Stimulated activated CD8-positive, alpha-beta memory T cell treated with anti-CD3 and anti-CD28 coated beads, Interleukin-7, amount 100 ng/mL, for 4 hours (primary cell): ENCODE data around the gene DOK7.
A peak's percentile ranks its signal among the peaks of the same experiment; 100 is the strongest.
"Not testable (repeated sequence)": the region's sequence is repeated elsewhere in the genome, so short reads cannot be mapped to it uniquely, and the experiment has no call there.

Experiments used
- DNase-seq, 2 donors: peaks; one replicate each; pipeline ENCODE4 v3.0.0-alpha.2; 2020; ENCODE audit warnings: low read depth in 2 of 2

Gene DOK7

DNA sequence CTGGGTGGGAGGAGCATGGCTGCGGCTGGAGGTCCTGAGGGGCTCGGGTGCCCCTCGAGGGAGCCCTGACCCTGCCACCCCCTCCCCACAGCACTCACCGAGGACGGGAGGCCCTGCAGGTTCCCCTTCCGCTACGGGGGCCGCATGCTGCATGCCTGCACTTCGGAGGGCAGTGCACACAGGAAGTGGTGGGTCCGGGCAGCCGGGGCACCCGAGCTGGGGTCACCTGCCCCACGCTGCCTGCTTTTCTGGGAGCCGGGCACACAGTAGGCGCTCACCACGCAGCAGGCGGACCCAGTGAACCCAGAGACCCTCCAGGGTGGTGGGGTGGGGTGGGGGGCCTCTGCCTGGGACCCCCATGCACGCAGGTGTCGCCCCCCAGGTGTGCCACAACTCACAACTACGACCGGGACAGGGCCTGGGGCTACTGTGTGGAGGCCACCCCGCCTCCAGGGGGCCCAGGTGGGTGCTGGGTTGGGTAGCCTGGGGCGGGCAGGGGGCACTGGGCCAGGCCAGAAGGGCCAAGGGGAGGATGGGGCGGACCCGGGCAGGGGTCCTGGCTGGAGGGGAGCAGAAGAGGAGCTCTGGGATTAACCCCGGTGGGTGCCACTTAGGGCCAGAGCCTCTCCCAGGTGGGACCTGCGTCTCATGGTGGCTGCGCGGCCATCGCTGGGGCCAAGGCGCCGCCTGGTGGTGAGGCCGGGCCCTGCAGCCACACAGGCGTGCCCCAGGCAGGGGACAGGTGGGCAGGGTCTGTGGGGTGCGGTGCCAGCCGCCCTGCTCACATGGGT is 20.0 kb upstream of the DOK7 start:
- peak; percentile 4 to 25 for DNase-seq

- no peak for DNase-seq
These were observed 19.3 kb upstream of the DOK7 start for GRCh38 chr4:3443750-3444309.

DNA sequence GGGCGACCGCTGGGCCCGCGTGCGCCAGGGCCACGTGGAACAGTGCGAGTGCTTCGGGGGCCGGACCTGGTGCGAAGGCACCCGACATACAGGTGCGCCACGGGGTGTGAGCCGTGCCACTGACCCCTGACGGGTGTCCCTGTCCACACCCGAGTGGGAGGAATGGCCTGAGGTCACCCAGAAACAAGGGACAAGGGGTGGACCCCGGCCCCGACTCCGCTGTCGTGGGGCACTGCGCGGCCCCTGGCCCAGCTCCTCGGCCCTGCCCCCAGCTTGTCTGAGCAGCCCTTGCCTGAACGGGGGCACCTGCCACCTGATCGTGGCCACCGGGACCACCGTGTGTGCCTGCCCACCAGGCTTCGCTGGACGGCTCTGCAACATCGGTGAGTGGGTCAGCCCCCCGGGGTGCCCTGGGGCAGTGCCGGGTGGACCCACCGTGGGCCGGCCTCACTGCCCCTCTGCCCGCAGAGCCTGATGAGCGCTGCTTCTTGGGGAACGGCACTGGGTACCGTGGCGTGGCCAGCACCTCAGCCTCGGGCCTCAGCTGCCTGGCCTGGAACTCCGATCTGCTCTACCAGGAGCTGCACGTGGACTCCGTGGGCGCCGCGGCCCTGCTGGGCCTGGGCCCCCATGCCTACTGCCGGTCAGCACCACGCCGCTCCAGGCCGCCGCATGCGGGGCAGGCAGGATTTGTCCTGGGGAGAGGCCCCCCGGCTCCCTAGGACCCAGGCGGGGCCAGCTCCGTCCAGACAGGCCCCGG is 18.6 kb upstream of the DOK7 start:
- no peak for DNase-seq

- DNase-seq: no peak
These were observed 17.8 kb upstream of the DOK7 start for GRCh38 chr4:3445111-3445820.

DNA sequence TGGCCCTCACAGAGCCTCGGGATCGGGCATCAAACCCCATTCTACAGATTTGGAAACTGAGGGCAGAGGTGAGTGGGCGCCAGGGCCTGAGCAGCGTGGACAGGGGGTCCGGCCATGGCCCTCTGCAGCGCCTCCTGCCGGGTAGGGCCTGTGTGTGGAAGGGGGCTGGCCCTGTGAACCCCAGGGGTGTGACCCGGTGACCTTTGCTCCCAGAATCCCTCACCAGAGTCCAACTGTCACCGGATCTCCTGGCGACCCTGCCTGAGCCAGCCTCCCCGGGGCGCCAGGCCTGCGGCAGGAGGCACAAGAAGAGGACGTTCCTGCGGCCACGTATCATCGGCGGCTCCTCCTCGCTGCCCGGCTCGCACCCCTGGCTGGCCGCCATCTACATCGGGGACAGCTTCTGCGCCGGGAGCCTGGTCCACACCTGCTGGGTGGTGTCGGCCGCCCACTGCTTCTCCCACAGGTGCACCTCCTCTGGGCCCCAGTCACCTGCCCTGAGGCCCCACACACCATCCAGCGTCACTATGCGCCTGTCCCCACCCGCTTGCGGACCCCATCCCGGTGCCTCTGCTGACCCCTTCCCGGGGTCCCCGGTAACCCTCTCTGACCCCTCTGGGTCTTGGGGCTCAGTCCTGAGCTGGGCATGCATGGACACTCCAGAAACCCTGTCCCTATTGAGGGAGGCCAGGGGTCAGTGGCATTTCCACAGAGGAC is 17.1 kb upstream of the DOK7 start:
- DNase-seq: no peak

DNA sequence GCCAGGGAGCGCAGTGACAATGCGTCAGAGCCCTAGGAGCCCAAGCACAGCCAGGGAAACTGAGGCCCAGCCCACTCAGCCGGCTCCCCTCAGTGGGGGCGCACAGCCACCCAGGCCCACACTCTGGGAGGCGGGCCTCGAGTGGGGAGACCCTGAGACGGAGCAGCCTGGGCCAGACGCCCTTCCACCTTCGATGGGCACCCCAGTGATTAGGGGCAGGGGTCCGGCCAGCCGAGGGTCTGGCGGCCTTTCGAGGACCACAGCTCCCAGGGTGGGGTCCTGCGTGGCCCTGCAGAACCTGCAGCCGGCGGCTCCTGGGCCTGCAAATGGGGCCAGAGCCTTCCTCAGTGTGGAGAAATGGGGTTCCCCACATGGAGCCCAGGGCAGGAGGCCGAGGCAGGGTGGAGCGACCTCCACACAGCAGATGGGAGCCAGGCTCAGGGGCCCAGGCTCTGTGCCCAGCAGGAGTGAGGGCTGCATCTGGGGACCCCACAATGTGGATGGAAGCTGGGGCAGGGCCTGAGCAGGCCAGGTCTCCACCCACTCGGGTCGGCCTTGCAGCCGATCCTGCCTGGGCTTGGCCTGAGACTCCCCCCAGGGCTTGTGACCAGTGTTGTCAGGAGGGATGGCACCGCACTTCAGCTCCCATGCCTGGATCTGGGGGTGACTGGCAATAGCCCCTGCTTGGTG is 16.3 kb upstream of the DOK7 start:
- DNase-seq: no peak

- no peak for DNase-seq
These were observed 15.4 kb upstream of the DOK7 start for GRCh38 chr4:3447431-3448395.

DNA sequence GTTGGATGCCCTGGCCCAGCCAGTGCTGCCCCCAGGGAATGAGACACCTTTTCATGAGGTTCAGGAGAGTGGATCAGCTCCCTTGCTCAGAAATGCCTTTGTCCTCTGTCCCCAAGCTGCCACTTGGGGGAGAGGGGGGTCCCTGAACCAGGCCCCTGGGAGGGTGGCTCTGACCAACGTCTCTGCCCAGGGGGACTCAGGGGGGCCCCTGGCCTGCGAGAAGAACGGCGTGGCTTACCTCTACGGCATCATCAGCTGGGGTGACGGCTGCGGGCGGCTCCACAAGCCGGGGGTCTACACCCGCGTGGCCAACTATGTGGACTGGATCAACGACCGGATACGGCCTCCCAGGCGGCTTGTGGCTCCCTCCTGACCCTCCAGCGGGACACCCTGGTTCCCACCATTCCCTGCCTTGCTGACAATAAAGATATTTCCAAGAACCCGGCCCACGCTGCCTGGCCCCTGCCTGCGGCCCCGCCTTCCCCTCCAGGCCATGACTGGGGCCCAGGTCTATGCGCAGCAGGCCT is 14.0 kb upstream of the DOK7 start:
- no peak for DNase-seq

- no peak for DNase-seq
These were observed 13.3 kb upstream of the DOK7 start for GRCh38 chr4:3449574-3450534.

DNA sequence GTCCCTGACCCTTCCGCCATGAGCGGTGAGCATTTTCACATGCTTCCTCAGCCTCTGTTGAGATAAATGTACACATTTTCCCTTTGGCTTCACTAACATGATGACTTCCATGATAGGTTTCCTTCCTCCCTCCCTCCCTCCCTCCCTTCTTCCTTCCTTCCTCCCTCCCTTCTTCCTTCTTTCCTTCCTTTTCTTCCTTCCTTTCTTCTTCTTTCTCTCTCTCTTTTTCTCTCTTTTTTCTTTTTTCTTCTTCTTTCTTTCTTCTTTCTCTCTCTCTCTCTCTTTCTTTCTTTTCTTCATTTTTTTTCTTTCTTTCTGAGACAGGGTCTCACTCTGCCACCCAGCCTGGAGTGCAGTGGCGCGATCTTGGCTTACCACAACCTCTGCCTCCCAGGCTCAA is 12.5 kb upstream of the DOK7 start:
- no peak for DNase-seq

DNA sequence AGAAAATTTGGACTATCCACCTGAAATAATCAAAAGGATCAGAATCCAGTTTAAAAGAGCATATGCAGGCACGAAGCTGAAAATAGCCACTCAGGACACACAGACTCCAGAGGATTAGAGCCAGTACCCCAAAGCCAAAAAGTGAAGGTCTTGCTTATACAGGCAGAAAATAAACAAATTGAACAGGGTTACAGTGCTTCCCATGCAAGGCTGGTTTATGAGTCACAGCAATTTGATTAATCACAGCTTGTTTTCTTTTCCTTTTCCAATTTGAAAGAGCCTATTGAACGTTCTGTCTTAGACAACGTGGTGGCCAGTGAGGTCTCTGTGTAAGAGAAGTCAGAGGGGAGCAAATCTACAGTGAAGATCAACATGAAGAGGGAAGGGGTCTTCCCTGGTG is 11.2 kb upstream of the DOK7 start:
- DNase-seq: no peak

DNA sequence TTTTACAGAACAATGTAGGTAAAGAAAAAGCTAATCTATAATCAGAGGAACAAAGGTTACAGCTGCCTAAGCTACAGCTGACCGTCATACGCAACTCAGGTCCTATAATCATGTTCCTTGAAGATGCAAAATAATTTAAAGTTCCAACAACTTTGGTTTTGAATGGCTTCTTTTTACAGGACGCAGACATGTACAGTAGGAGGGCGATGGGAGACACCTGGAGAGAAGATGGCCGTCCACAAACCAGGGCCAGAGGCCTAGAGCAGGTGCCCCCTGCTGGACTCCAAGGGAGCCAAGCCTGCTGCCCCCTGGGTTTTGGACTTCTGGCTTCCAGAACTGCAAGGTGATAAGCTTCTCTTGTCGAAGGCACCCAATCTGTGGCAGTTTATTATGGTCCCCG is 10.7 kb upstream of the DOK7 start:
- no peak for DNase-seq

DNA sequence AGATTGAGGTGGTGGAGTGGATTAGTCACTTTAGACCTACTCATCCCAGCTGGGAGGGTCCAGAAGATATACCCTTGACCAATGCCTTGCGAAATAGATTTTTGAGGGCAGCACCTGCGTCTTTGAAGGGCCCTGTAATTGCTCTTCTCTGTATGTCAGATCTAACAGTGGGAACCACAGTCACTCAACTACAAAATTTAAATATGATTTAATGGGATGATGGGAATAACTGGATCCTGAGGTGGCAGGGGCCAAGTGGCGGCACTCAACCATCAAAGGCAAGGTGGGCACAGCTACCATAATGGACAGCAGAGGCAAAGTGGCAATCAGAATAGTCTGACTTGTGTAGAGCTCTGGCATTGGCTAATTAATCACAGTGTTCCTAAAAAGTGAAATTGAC is 7.5 kb upstream of the DOK7 start:
- not testable (repeated sequence) for DNase-seq

DNA sequence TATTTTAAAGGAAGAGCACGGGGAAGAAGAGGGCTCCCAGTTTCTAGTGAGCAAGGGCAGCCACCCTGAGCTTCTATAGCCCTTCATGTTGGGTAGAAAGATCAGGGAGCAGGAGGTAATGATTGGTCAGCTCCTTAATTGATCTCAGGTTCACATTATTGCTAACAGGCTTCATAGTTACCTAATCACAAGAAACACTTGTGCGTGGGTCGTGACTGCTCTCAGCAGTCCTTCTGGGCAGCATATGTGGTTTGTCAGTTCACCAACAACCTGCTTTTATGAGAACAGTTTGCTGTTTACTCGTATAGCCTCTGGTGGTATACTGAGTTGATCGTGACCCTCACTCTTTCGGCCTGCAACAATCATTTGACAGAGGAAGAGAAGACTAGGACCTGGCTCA is 4.7 kb upstream of the DOK7 start:
- no peak for DNase-seq

GRCh38 chr4:3459156-3459555 is 4.0 kb upstream of the DOK7 start:
- DNase-seq: not testable (repeated sequence)

DNA sequence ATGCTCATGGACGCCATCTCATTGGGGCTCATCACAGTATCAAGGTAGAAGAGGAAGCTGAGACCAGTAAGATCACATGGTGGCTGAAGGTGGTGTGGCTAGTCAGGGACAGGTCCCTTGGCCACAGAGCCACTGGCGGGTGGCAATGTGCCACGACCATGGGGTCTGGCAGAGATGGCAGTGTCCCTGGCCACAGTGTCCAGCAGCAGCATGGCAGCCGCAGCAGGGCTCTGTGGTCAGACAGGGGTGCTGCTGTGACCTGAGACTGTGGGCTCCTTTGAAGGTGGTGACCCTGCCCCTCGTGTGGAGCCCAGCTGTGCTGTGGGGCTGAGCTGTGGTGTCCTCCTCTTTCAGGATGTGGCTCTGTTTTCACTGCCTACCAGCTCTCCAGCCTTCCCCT is 2.2 kb upstream of the DOK7 start:
- no peak for DNase-seq

GRCh38 chr4:3461515-3462291 is 1.4 kb upstream of the DOK7 start:
- DNase-seq: no peak

DNA sequence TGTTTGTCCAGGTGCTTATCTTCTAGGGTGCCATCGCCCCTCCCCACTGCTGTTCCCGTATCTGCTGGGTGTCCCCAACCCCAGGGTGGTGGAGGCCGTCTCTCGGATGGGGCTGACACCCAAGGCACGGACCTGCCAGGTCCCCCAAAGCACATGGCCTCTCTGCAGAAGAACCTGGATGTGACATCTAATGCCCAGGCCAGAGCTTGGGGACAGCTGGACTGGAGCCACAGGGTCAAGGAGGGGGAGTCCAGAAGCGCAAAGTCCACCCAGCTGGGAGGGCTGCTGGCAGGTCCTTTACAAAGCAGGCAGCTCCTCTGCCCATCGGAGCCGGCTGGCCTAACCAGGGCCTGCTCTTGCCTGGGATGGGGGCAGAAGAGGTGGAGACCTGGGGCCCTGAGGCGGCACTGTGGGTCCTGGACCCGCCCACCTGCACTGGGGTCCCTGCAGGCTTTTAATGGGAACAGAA is 751 bp upstream of the DOK7 start:
- no peak for DNase-seq
